Panc1 (cell line): ENCODE results near the gene MCRIP2. TPM values are rescaled to one million over a fixed set of nuclear protein-coding genes. Genes with fewer than 3 reads are reported as not detected.

Source experiments
- ATAC-seq: fragments of 200-7000 bp; cut with Tn5 transposase; 2 replicates; pipeline ENCODE4 v1.9.1; 2020; ENCODE audit warnings: mild to moderate bottlenecking, moderate library complexity
- BruUV-seq: library from RNA; stranded (reverse); fragments of 400-500 nt; replicated peaks from 2 replicates; lab custom pipeline; 2021; lab: Mats Ljungman, UMichigan
- CTCF ChIA-PET: fragments of 300-600 bp; sonication (Branson Sonifier 250); formaldehyde crosslinking; loops from one replicate; lab custom pipeline; 2022; ENCODE audit warnings: antibody characterized with exemption; lab: Charles Lee
- POLR2A ChIA-PET: fragments of 300-600 bp; sonication (Branson Sonifier 250); formaldehyde crosslinking; loops from one replicate; lab custom pipeline; 2022; ENCODE audit warnings: antibody characterized with exemption; lab: Charles Lee
- DNase-seq: peaks from one replicate; pipeline ENCODE4 v3.0.0-alpha.2; 2010; ENCODE audit warnings: low read depth, low spot score
- H3K27ac ChIP-seq: 2 replicates; pipeline ENCODE4 v1.5.1; 2011; ENCODE audit warnings: mild to moderate bottlenecking, low read length, inconsistent platforms
- H3K27me3 ChIP-seq: fragments of 200-500 bp; sonication (Bioruptor generic); 2 replicates; pipeline ENCODE4 v1.6.0; 2014; ENCODE audit warnings: low read length, inconsistent platforms; ENCODE audit not compliant: control insufficient read depth, insufficient read depth
- H3K36me3 ChIP-seq: fragments of 200-500 bp; sonication (Bioruptor generic); 2 replicates; pipeline ENCODE4 v1.5.1; 2014; ENCODE audit warnings: inconsistent platforms, mild to moderate bottlenecking, low read length, moderate library complexity; ENCODE audit not compliant: control insufficient read depth, insufficient read depth
- H3K4me1 ChIP-seq: 2 replicates; pipeline ENCODE4 v1.5.1; 2011; ENCODE audit warnings: inconsistent platforms, mild to moderate bottlenecking, low read length, moderate library complexity; ENCODE audit not compliant: control insufficient read depth, insufficient read depth
- H3K4me3 ChIP-seq, 2 experiments: 2 replicates each; pipeline ENCODE4 v1.5.1; 2011 to 2012; ENCODE audit warnings: low read depth in 2 of 2, low read length in 2 of 2, mild to moderate bottlenecking in 2 of 2, inconsistent platforms in 1 of 2, moderate library complexity in 1 of 2
- H3K9me3 ChIP-seq: fragments of 200-500 bp; sonication (Bioruptor generic); 2 replicates; pipeline ENCODE4 v1.5.1; 2014; ENCODE audit warnings: low read depth, mild to moderate bottlenecking, inconsistent platforms, low read length, moderate library complexity; ENCODE audit not compliant: control insufficient read depth, insufficient read depth
- CTCF ChIP-seq: fragments of 450-650 bp; IDR thresholded peaks from 2 replicates; pipeline ENCODE4 v1.5.1; 2017; ENCODE audit warnings: mild to moderate bottlenecking
- POLR2AphosphoS5 ChIP-seq: IDR thresholded peaks from 2 replicates; pipeline ENCODE4 v1.6.1; 2012; ENCODE audit warnings: mild to moderate bottlenecking, low read depth, low read length, moderate library complexity
- REST ChIP-seq, 2 experiments: IDR thresholded peaks; 2 replicates each; pipeline ENCODE4 v1.6.1; 2011 to 2012; ENCODE audit warnings: low read depth in 2 of 2, control low read depth in 1 of 2, low read length in 1 of 2, mild to moderate bottlenecking in 1 of 2, moderate library complexity in 1 of 2; ENCODE audit not compliant: insufficient read depth in 1 of 2
- SIN3A ChIP-seq: IDR thresholded peaks from 2 replicates; pipeline ENCODE4 v1.6.1; 2012; ENCODE audit warnings: low read depth, mild to moderate bottlenecking, low read length, moderate library complexity, borderline replicate concordance; ENCODE audit not compliant: insufficient read depth
- TCF7L2 ChIP-seq: IDR thresholded peaks from 2 replicates; pipeline ENCODE4 v1.6.1; 2011; ENCODE audit warnings: mild to moderate bottlenecking, low read depth, low read length, inconsistent platforms
- in situ Hi-C: cut with HindIII; loops from 2 replicates; pipeline ENCODE4 v1.10.0; 2016; ENCODE audit warnings: low sequenced_read_pairs, low pct_unique_long_range_greater_than_20kb
- intact Hi-C: fragments of 100-400 bp; cut with micrococcal nuclease; formaldehyde crosslinking; loops from one replicate; pipeline ENCODE4 v1.10.0; 2022; ENCODE audit not compliant: unreplicated experiment
- total RNA-seq: library from RNA; stranded (reverse); gene quantifications from one replicate; pipeline ENCODE4 v1.2.1, GENCODE V29; 2021; ENCODE audit not compliant: unreplicated experiment

MCRIP2 gene
- total RNA-seq, 1 experiment from 2014 or later: 91.6 TPM

GRCh38 chr16:684071-684794 is 42.6 kb downstream of the MCRIP2 start, which contains the start of gene JMJD8:
Gene JMJD8, minus strand, starts transcription at chr16:684334. Its CDS starts 15 bp downstream, at chr16:684319.
- POLR2A ChIA-PET: no interaction called here
- in situ Hi-C loops: no loop called here
- CTCF ChIA-PET: no interaction called here
- Histone ChIP-seq H3K27ac (peak within 1 kb of the TSS; percentile 87), H3K4me1 (peaks cover 19% of the 10 kb centered on the region), H3K4me3 (peak within 1 kb of the TSS; percentile 66 to 71), H3K9me3 (no peaks in the 10 kb centered on the region), H3K27me3 (no peaks in the 10 kb centered on the region), H3K36me3 (peaks cover 5% of the 10 kb centered on the region; the same call in 1 of the 2 replicates)
- intact Hi-C loops: loop anchor here (10.0 kb wide), 1 partner anchor 1091 kb away; the partner anchor contains the start of genes EME2, MRPS34 and NME3
- TF ChIP-seq CTCF (no peak), REST (IDR thresholded peaks at IDR 0.05; ENCODE audit: insufficient read depth in 1 of 2, low read depth in 2 of 2, low read length in 1 of 2) (0 out of 4 replicates have a peak, but pooled peaks of 1 of the 2 experiments have one; percentile 8), SIN3A (peak; percentile 76; the same call in 1 of the 2 replicates), POLR2AphosphoS5 (peak; percentile 92), TCF7L2 (no peak)
- ATAC-seq (peak; percentile 73), DNase-seq (no peak)
- no TSS peak for BruUV-seq

- intact Hi-C loops: loop anchor here (10.0 kb wide), 1 partner anchor 1090 kb away; the partner anchor contains the start of genes EME2, MRPS34 and NME3
- BruUV-seq: no TSS peak
- ChIA-PET POLR2A (no interaction called here), CTCF (no interaction called here)
- Histone ChIP-seq H3K27ac (peak overlapping the region; percentile 34; the same call in 1 of the 2 replicates), H3K4me1 (peaks cover 24% of the 10 kb centered on the region), H3K36me3 (peaks cover 10% of the 10 kb centered on the region; the same call in 1 of the 2 replicates), H3K27me3 (no peaks in the 10 kb centered on the region), H3K9me3 (no peaks in the 10 kb centered on the region), H3K4me3 (no peak overlapping the region)
- DNase-seq: no peak
- in situ Hi-C loops: no loop called here
- TF ChIP-seq CTCF: no peak
- no peak for TF ChIP-seq POLR2AphosphoS5
- TF ChIP-seq REST (IDR thresholded peaks at IDR 0.05; ENCODE audit: insufficient read depth in 1 of 2, low read depth in 2 of 2, low read length in 1 of 2): no peak
- no peak for TF ChIP-seq SIN3A
- TF ChIP-seq TCF7L2: no peak
- ATAC-seq: no peak
Observed at GRCh38 chr16:684961-685696, 43.5 kb downstream of the MCRIP2 start.
